CD4-positive, alpha-beta T cell treated with Interleukin-4 for 4 hours (primary cell): Measurements from ENCODE around the gene ZDHHC6.
"Not testable (repeated sequence)": the region's sequence is repeated elsewhere in the genome, so short reads cannot be mapped to it uniquely, and the experiment has no call there.

Source experiments
- DNase-seq: peaks from one replicate; pipeline ENCODE4 v3.0.0-alpha.2; 2020

ZDHHC6 gene

DNA sequence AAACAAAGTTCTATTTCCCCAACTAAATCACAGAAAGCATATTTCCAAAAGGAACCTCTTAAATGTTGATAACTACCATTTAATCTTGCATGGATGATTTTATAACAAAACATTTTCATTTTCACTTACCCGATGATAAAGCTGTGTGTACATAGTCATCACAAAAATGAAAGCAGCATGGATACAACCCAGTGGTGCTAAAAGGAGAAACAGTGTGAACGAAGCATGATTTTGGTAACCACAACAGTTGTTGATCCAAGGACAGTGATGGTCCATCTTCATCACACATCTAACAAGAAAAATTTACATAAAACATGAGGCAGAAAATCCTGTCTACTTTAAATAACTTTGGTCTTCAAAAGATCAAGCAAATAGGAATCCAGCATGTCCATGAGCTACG is 4.7 kb downstream of the ZDHHC6 start:
- no peak for DNase-seq

DNA sequence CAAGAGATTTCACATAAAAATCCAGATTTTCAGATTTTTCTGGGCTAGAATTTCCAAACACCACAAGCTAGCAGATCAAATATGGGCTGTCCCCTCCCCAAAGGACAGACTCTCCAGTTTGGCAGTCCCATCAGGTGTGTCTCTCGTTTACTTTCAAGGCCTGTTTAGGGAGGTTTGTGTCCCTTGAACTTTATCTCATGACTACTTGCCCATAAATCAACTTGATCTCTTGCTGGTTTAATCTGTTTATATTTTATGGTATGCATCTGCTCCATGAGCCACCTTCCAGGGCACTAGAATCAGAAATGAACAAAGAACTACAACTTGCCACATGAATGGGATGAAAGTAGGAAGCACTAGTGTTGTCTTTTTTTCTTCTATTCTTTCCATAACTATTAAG is 5.2 kb downstream of the ZDHHC6 start:
- DNase-seq, result no peak

DNA sequence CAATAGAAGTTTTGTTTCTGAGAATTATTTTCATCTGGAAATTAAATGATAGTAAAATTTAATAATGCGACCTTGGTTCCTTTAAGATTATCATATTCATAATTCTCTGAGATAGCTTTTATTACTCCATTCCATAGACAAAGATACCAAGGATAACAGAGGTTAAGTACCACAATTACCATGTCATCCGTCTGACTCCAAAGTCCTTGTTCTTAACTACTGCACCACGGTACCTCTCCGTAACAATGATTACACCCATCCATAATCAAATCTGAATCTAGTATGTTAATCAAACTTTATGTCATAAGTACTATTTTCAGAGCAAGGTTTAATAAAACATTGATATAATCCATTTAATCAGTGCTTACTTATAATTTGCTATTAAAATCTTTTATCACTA is 8.4 kb downstream of the ZDHHC6 start:
- no peak for DNase-seq

DNA sequence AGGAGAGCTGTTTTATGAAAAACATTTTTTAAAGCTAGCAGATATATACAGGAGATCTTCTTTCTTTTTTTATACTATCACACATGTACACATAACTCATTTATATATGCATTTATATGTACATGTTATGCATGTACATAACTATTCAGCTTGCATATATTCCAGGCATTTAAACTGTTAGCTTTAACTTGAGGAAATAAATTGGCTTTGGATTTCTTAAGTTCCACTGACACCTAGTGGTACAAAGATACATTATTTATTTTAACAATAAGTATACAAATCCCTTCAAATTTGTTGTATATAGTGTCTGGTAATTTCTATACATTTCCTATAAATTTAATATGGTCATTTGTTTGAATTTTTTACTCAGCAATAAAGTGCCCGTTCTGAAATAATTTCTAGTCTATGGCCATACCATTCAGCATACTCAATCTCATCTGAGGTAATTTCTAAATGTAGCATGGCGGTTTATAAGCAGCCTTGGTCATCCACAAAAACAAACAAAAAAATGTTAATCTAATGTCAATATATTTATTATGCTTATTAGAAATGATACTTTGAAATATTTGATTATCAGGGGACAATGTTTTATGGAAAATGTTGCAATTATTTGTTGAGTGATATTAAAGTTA is 11.6 kb downstream of the ZDHHC6 start:
- DNase-seq, result peak; percentile 28

DNA sequence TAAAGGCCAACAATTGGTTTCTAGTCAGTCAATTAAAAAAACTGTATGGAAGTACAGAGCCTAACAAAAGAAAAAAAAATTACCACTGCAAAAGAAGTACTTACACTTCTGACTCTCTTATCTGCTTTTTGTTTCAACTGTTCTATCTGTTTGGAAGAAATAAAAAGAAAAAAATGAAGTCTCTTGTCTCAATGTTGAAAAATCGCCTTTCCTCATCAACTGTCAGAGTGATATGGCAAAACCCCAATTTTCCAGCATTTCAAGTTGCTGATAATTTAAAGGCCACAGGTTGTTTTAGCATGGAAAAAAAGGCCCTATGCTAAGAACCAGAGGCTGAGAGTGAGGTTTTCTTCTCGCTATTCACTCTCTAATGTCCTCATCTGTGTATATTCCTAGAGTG is 13.6 kb downstream of the ZDHHC6 start:
- no peak for DNase-seq

DNA sequence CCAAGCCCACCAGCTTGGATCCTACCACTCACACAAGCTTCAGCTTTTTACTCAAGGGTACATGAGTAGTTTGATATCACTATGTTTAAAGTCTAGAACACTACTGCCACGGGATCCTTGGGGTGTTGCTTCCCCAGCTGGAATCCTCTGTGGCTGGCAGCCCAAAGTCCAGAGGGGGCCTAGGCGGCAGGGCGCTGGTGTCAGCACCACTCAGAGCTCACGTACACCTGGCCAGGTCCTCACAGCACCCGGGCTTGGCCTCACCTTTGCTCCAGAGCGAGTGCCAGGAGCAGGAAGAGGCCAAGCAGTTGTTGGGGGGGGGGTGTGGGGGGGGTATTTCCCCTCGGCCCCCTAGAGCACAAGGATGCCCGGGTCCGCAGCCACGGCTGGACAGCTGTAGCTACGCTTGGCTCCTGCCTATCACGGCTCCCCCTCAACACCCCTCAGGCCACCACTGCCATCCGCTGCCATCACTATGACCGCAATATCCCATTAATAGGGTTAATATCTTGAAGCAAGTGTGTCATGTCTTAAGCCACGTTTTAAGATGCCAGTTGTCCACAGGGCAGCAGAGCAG is 17.0 kb downstream of the ZDHHC6 start:
- DNase-seq, result no peak

DNA sequence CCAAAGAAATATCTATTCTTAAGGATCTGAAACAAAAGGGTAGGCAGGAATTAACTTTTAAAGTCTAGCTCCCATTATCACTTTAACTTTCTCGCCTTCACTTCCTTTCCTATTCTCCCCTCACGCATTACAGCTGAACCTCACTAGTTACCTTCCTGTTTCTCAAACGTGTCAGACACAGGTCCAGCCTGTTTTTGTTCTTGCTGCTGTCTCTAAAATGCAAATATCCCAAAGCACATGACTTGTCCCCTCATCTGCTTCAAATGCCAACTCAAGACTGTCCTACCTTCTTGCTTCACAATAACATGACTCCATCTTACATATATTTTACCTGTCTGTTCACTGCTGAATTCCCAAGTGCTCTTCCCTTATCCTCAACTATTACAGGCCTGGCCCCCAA is 17.6 kb downstream of the ZDHHC6 start:
- DNase-seq, result no peak

DNA sequence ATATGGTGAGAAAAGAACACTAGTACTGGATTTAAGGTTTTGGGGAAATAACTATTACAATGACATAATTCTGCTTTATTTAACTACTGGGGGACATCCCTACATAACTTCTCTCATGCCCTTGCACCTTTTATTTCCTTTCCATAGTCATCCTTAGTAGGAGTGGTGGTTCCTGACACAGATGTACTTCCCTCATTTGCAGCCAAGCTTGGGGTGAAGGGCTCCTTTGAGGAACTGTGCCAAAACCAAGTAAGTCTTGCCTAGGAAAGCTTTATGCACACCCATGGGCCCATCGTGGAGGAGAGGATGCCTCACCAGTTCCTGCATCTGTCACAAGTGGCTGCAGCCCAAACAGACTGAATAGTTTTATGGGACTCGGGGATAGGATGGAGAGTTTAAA is 20.6 kb downstream of the ZDHHC6 start:
- DNase-seq, result no peak

DNA sequence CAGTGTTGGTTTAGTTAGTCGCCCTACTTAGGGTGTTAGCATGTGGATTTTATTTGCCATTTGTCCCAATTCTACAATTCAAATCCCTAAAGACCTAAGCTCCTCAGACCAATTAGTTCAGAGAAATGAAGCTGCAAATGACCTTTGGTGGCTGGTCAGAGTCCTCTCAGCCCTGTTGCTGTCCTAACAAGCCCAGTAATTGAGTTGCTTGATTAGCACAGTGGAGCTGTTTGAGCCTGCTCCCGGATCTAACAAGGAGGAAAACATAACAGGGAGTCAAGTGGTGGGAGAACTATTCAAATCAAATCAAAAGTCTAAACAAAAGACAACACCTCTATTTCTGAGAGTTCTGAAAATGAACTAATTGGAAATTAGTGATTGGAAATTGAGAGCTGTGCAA is 22.1 kb downstream of the ZDHHC6 start:
- DNase-seq, result no peak

DNA sequence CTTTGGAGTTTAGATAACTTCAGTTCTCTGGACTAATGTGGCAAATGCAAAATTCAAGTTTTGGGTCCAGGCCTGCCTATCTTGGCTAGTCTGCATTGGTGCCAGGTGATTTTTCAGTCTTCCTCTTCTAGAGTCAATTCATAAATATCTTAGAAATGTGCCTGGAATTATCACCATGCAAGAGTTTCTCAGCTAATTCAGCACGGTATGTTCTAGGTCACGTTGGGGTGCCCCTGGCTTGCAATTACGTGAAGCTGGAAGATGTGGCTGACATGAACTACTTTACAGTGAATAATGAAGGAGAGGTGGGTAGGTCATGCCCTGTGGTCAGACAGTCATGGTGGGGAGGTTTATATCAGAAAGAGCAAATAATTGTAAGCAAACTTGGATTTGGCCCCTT is 25.0 kb downstream of the ZDHHC6 start:
- no peak for DNase-seq

DNA sequence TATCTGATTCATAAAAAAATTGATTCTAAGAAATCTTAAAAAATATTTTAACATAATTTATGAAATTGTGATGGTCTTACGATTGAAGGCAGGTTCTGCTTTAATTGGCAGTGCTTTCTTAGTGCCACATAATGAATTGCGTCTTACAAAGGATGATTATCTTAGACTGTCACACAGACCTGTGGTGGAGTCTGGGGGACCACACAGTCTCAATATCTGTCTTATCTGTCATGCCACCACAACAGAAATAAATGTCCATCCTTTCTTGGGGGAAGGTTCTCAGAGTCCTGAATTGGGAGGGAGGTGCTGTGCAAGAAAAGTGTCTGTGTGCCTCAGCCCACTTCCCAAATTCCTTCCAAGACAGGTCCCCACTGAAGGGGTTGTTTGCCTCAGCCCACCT is 34.0 kb downstream of the ZDHHC6 start:
- DNase-seq, result no peak

DNA sequence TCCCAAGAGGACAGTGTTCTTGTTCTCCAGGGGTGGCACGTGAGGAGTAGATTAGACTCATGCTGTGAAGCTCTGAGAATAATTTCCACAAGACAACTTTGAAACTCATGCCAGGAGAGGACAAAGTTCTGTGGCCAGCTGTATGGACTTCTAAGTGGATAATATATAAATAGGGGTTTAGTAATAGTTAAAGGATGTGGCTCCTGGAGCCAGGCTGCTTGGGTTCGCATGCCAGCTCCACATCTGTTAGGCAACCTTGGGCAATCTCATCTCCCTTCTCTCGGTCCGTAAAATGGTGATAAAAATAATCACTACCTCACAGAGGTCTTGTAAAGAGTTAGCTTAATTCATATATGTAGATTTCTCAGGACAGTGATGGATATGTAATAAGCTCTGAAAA is 37.0 kb downstream of the ZDHHC6 start:
- no peak for DNase-seq

DNA sequence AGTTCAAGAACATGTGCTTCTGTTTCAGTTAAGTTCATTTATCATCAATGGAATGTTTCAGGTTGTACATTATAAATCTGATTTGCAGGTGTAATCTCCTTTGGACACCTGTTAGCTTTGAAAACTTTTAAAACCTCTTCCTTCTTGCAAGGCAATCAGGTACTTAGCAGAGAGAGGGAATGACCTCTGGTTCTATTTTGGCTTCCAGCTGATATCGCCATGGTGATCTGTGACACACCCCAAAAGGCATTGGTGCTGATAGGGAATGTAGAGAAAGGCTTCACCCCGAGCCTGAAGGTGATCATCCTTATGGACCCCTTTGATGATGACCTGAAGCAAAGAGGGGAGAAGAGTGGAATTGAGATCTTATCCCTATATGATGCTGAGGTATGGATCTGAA is 37.4 kb downstream of the ZDHHC6 start:
- no peak for DNase-seq

DNA sequence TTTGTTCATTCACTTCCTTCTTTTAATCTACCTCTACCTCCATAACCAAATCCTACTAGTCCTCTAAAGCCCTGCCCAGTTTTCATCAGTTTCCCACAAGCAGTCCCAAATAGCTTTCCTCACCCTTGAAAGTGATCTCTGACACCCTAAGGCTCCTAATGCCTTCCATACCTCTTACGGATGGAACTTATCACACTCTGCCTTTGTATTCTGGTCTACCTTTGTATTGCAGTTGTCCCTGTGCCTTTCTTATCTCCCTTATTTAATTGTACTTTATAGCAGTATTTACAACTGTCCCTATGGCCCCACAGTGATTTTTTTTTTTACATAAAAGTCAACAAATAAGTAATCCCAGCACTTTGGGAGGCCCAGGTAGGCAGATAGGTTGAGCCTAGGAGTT is 39.0 kb downstream of the ZDHHC6 start:
- DNase-seq, result no peak

DNA sequence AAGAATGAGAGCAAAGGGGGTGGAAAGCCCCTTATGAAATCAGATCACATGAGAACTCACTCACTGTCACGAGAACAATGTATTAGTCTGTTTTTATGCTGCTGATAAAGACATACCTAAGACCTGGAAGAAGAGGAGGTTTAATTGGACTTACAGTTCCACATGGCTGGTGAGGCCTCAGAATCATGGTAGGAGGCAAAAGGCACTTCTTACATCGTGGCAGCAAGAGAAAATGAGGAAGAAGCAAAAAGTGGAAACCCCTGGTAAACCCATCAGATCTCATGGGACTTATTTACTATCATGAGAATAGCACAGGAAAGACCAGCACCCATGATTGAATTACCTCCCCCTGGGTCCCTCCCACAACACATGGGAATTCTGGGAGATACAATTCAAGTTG is 39.9 kb downstream of the ZDHHC6 start:
- DNase-seq, result not testable (repeated sequence)

DNA sequence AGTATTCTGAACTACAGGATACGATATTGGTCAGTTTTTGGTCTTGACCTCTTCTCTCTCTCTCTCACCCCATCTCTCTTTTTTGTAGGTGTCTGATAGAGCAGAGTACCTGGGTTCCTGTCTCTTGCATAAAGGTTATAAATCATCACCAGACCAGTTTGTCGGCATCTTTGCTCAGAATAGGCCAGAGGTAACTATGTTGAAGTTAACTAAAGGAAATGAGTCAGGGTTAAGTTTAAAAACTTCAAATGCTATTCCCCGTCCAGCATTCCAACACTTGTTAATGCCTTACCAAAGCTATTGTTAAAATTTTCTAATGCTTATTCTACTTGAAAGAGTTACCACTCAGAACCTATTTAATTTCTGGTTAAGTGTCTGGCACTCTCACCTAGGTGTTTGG is 42.1 kb downstream of the ZDHHC6 start:
- no peak for DNase-seq

DNA sequence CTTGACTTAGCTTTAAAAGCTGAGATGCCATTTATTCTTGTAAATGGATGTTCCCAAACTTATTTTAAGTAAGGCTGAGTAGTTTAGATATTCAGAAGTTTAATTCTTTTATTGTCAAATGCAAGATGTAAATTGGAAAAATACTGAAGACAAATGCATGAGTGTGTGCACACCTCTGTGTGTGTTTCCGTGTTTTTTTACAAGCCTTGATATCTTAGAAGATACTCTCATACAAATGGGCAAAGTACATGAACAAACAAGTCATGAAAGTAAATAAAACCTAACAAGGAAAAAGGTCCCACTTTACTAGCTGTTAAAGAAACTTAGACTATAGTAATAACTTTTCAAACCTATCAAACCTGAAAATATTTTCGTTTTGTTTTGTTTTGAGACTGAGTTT is 43.8 kb downstream of the ZDHHC6 start:
- DNase-seq, result no peak

DNA sequence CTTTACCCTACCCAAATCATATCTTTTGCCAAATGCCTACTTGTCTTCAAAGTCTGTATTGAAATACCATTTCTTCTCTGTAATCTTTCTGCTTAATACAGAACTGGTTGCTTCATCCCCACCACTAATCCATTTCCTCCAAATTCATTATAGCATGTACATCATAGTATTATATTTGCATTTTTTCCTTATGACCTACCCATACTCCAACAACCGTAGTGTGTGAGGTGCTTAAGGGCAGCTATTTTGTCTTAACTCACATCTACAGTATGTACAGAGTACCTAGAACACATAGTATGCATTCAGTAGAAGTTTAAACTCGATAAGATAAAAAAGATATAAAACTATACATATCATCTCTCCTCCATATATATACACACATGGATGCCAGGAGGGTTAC is 49.1 kb downstream of the ZDHHC6 start:
- DNase-seq, result no peak

DNA sequence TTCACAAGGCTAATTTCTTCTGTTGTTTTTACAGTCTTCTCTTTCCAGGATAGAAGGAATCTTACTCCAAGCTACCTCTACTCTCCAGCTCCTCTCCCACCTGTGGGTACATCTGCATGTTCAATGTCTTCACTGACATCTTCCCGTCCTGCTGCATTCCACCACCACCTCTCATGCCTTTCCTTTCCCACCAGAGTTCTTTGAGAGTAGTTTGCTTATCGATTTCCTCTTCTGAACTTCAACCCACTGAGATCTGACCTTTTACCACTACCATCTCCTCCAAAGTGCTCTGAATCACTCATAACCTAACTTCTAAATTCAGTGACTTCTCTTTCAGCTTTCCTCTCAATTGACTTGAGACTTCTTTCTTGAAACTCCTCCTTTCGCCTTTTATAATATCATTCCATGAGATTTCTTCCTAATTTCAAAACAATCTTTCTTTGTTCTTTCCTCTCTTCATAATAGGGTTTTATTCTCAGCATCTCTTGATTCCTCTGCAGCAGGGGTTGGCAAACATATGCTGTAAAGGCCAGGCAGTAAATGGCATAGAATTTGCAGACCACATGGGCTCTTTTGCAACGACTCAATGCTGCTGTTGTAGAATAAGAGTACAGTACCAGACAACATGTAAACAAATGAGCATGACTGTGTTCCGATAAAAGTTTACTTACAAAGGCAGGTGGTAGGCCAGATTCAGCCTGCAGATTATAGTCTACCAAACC is 50.7 kb downstream of the ZDHHC6 start:
- no peak for DNase-seq

DNA sequence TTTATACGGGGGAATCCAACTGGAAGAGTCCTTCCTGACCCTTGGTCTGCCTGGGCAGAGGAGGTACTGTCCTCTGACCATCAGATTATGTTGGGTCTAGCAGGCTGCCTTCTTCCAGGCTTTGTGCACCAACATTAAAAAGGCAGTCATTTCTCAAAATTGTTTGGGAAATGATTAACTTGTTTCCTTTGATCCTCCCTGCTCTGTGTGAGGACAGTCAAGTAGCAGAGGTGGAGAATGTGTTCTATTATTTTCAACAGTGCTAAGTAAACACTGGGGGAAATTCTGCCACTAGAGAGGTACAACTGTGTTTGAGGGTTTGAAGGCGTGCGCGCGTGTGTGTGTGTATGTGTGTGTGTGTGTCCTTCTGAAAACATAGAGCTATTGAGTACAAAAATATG is 52.2 kb downstream of the ZDHHC6 start:
- DNase-seq, result no peak

DNA sequence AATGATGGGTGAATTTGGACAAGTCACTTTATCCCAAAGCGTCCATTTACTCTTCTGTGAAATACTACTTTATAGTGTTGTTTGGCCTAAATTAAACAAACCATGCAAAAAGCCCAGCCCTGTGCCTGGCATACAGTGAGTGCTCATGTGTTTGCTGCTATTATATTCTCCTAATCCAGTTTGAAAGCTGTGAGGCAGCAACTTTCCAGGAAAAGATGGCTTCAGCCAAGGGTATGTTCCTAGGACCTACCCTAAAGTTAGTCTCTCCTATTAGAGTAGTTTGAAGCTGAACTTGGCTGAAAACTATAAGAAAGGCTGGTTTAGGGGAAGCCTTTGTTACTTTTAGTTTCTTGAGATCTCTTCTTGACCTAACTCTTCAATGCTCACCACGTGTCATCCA is 52.9 kb downstream of the ZDHHC6 start:
- no peak for DNase-seq

DNA sequence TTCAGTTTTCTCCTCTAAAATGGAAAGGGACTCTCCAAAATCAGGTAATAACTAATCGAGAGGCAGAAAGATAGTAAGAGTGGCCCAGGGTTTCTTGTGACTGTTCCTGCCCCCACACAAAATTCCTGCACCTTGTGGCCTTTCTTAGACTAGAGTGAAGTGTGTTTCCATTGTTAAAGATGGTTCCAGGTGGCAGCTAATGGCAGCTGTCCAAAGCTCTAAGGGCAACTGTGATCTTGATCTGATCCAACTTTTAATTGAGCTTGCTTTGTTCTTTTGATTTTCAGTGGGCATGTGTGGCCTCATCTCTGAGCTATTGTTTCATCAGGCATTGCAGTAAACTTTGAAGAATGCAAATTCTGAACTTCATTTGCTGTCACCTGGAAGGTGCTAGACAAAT is 53.4 kb downstream of the ZDHHC6 start:
- DNase-seq, result no peak

DNA sequence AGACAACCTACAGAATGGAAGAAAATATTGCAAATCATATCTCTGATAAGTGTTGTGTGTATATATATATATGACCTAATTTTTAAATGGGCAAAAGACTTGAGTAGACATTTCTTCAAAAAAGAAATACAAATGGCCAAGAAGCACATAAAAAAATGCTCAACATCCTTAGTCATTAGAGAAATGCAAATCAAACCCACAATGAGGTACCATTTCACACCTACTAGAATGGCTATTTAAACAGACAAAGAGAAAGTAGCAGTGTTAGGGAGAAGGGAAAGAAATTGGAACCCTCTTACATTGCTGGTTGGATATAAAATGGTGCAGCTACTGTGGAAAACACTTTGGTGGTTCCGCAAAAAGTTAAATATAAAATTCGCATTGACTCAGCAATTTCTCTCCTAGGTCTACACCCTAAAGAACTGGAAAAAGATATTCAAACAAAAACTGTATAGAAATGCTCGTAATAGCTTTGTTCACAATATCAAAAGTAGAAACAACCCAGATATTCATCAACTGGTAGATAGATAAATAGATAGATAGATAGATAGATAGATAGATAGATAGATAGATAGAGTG is 56.5 kb downstream of the ZDHHC6 start:
- DNase-seq, result no peak

DNA sequence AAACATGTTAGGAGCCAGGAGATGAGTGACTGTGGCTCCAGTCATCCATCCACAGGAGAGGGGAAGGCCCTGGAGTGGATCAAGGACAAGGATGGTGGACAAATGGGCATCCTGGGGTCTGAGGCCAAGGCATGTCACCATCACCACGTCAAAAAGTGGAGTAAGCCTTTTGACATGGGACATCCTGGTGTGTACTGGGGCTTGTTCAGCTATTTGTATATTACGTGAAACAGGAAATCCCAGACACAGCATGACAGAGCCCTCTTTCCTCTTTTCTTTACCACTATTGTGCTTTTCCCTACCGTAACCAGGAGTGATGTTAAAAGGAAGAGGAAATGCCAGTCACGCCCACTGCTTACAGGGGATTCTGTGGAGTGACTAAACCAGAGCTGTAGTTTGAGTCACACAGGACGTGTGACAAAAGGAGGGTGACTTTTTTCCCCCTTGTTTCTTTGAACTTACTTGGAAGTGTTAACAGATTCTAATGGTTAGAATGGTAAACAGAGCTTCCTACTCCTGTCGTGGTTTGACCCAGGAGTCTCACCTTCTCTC is 57.4 kb downstream of the ZDHHC6 start:
- peak; percentile 70 for DNase-seq
